ENCODE results near the gene MSRB1. TPM values are rescaled to one million over a fixed set of nuclear protein-coding genes. Genes with fewer than 3 reads are reported as not detected.

The MSRB1 gene
- total and polyA plus RNA-seq, 9 of the 15 experiments (the other 6 are each of a cell fraction or from before 2014, with no cell fraction given), result 5.4 to 33.7 (median 25.7) TPM

DNA sequence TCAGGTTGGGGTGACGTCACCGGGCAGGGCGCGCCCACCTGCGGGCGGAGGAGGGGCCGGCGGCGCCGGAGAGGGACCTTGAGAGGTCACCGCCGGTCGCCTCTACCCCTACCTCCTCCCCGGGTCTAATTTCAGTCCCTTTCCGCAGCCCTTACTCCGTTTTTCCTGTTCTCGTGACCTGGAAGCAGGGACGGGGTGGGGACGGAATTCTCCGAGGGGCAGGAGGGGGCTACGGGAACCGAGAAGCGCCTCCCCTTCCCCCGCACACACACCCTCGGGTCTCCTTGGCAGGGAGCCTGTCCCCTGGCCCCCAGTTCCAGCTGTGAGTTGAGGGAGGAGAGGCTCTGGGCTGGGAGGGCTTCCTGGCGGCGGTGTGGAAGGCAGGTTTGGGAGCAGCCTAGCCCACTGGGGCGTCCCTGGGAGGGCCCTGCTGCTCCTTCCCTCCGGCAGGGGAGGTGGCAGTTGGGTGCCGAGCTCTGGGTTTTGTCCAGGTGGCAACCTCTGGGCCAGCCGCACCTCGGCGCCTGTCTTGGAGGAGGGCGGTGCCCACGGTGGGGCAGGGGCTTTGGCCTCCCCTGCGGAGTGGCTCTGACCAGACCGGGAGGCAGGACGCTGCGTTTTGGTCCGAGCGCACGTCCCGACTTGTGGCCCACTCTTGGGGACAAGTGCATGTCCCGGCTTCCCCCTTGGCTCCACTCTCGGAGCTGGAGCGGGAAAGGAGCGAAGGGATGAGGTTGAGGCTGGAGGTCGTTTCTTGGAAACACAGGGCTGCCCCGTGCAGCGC is 47.5 kb upstream of the MSRB1 start (continued):
- TF ChIP-seq GABPB1 (CRISPR knock-in tag; IDR thresholded peaks at IDR 0.05), result peak; percentile 60
- peak; percentile 89 for TF ChIP-seq JUND (IDR thresholded peaks at IDR 0.05; ENCODE audit: borderline replicate concordance, low read depth, low read length)
- TF ChIP-seq JUND (tag; IDR thresholded peaks at IDR 0.05; ENCODE audit: borderline replicate concordance, low read depth, low read length), result peak; percentile 75; the same call in 1 of the 3 replicates
- no peak for TF ChIP-seq TFAM (CRISPR knock-in tag; conservative IDR thresholded peaks at IDR 0.05)
- TF ChIP-seq BMI1 (IDR thresholded peaks at IDR 0.05; ENCODE audit: low read length), result no peak
- TF ChIP-seq FOXJ2 (tag; IDR thresholded peaks at IDR 0.05), result no peak
- TF ChIP-seq MAFG (tag; conservative IDR thresholded peaks at IDR 0.05), result no peak
- TF ChIP-seq MAZ (CRISPR knock-in tag; conservative IDR thresholded peaks at IDR 0.05 in 1 of 2, IDR thresholded peaks at IDR 0.05 in 1 of 2), result peak in 1 of 2 experiments; percentile 38; a peak in 1 of 4 replicates
- TF ChIP-seq ZNF444 (CRISPR knock-in tag; IDR thresholded peaks at IDR 0.05), result no peak
- TF ChIP-seq ZNF407 (IDR thresholded peaks at IDR 0.05; ENCODE audit: low read depth), result peak; percentile 52; the same call in 1 of the 2 replicates
- no peak for TF ChIP-seq PTRF (tag; IDR thresholded peaks at IDR 0.05)
- TF ChIP-seq KDM4B (IDR thresholded peaks at IDR 0.05; ENCODE audit: borderline replicate concordance in 2 of 2, low read depth in 1 of 2), result 0 out of 4 replicates have a peak, but pooled peaks of 1 of the 2 experiments have one; percentile 30
- TF ChIP-seq, protein P1, sequence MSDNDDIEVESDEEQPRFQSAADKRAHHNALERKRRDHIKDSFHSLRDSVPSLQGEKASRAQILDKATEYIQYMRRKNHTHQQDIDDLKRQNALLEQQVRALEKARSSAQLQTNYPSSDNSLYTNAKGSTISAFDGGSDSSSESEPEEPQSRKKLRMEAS (CRISPR knock-in tag; IDR thresholded peaks at IDR 0.05), result peak; percentile 26; the same call in 1 of the 2 replicates
- TF ChIP-seq ATF1 (CRISPR knock-in tag; IDR thresholded peaks at IDR 0.05), result peak; percentile 39; the same call in 1 of the 2 replicates
- peak; percentile 36 for TF ChIP-seq ATF1 (tag; IDR thresholded peaks at IDR 0.05)
